Measurements from ENCODE around the gene TBC1D9B.
A peak's percentile ranks its signal among the peaks of the same experiment; 100 is the strongest.
"Not testable (repeated sequence)": the region's sequence is repeated elsewhere in the genome, so short reads cannot be mapped to it uniquely, and the experiment has no call there.

TBC1D9B gene

GRCh38 chr5:179836225-179837019 is 71.3 kb downstream of the TBC1D9B start:
- DNase-seq, result no peak

- DNase-seq, result not testable (repeated sequence)
Measured at GRCh38 chr5:179834871-179835270, 72.8 kb downstream of the TBC1D9B start.

- no peak for DNase-seq
Measured at GRCh38 chr5:179834120-179834519, 73.6 kb downstream of the TBC1D9B start.

GRCh38 chr5:179833709-179834070 is 74.0 kb downstream of the TBC1D9B start:
- no peak for DNase-seq

GRCh38 chr5:179833056-179833708 is 74.5 kb downstream of the TBC1D9B start:
- no peak for DNase-seq

- DNase-seq, result no peak
Measured at GRCh38 chr5:179832039-179832745, 75.5 kb downstream of the TBC1D9B start.

- DNase-seq, result no peak
Measured at GRCh38 chr5:179830818-179831468, 76.8 kb downstream of the TBC1D9B start.

GRCh38 chr5:179829732-179830435 is 77.8 kb downstream of the TBC1D9B start:
- DNase-seq, result no peak

GRCh38 chr5:179828756-179829421 is 78.8 kb downstream of the TBC1D9B start:
- DNase-seq, result no peak

GRCh38 chr5:179827680-179828079 is 80.0 kb downstream of the TBC1D9B start:
- no peak for DNase-seq

GRCh38 chr5:179825655-179826182 is 82.0 kb downstream of the TBC1D9B start:
- no peak for DNase-seq

GRCh38 chr5:179824745-179825112 is 83.0 kb downstream of the TBC1D9B start:
- no peak for DNase-seq

GRCh38 chr5:179823937-179824744 is 83.6 kb downstream of the TBC1D9B start:
- DNase-seq, result no peak

- no peak for DNase-seq
Measured at GRCh38 chr5:179822444-179822990, 85.2 kb downstream of the TBC1D9B start.

GRCh38 chr5:179822059-179822432 is 85.7 kb downstream of the TBC1D9B start:
- no peak for DNase-seq

- DNase-seq, result peak; percentile 44
Measured at GRCh38 chr5:179821298-179822058, 86.2 kb downstream of the TBC1D9B start.

GRCh38 chr5:179820483-179821297 is 87.0 kb downstream of the TBC1D9B start, which contains the start of gene SQSTM1:
SQSTM1 (plus strand) TSS chr5:179820905; CDS start chr5:179820937, 32 bp downstream.
- DNase-seq, result peak; percentile 27

- DNase-seq, result no peak
Measured at GRCh38 chr5:179820127-179820482, 87.6 kb downstream of the TBC1D9B start.

Data from SHP77 treated with DMSO at 0.1 percent for 48 hours (cell line).